Kidney (tissue), 14 donors: ENCODE measurements around the gene PRL. TPM values are rescaled to one million over a fixed set of nuclear protein-coding genes. Genes with fewer than 3 reads are reported as not detected.

Source experiments
- DNase-seq, 5 donors: peaks; one replicate each; pipeline ENCODE4 v3.0.0-alpha.2; 2013 to 2020
- FAIRE-seq: peaks from 2 replicates; lab custom pipeline; 2012; peaks lifted over from hg19 to GRCh38; lab: Jason Lieb, UNC
- H3K27ac ChIP-seq, 2 donors: one replicate each; pipeline ENCODE4 v1.7.0; 2013; ENCODE audit warnings: low read depth in 2 of 2, low read length in 2 of 2, inconsistent platforms in 1 of 2
- H3K27me3 ChIP-seq: one replicate; pipeline ENCODE4 v1.7.1; 2013; ENCODE audit warnings: low read length, inconsistent platforms; ENCODE audit not compliant: control insufficient read depth, insufficient read depth
- H3K36me3 ChIP-seq, 3 donors: one replicate each; pipeline versions ENCODE4 v1.7.0 to v1.7.1; 2013; ENCODE audit warnings: low read length in 3 of 3, control low read depth in 1 of 3, inconsistent platforms in 1 of 3; ENCODE audit not compliant: insufficient read depth in 3 of 3, control insufficient read depth in 2 of 3
- H3K4me1 ChIP-seq, 3 donors: one replicate each; pipeline versions ENCODE4 v1.7.0 to v1.7.1; 2013; ENCODE audit warnings: low read length in 3 of 3, inconsistent platforms in 1 of 3, low read depth in 1 of 3; ENCODE audit not compliant: control insufficient read depth in 2 of 3, insufficient read depth in 2 of 3
- H3K4me3 ChIP-seq, 3 donors: one replicate each; pipeline versions ENCODE4 v1.7.0 to v1.8.1; 2013; ENCODE audit warnings: low read length in 3 of 3, control low read depth in 1 of 3, inconsistent platforms in 1 of 3
- H3K9ac ChIP-seq, 3 donors: one replicate each; pipeline versions ENCODE4 v1.7.0 to v1.7.1; 2013; ENCODE audit warnings: low read length in 3 of 3, control low read depth in 1 of 3, inconsistent platforms in 1 of 3
- H3K9me3 ChIP-seq, 3 donors: one replicate each; pipeline versions ENCODE4 v1.7.0 to v1.7.1; 2013; ENCODE audit warnings: low read length in 3 of 3, control low read depth in 1 of 3, inconsistent platforms in 1 of 3; ENCODE audit not compliant: control insufficient read depth in 2 of 3, insufficient read depth in 1 of 3
- CTCF ChIP-seq: IDR thresholded peaks from 3 replicates; pipeline ENCODE4 v1.5.1; 2012; ENCODE audit warnings: mild to moderate bottlenecking, moderate library complexity, borderline replicate concordance; ENCODE audit not compliant: insufficient read depth; ENCODE audit errors: extremely low read depth
- intact Hi-C: fragments of 100-400 bp; cut with DNase I; formaldehyde crosslinking; loops from one replicate; pipeline ENCODE4 v1.11.1; 2022
- polyA plus RNA-seq: library from polyadenylated mRNA; stranded (reverse); fragments of 350-450 nt; fragmentation: Illumina TruSeq; extraction: RNeasy Lipid Tissue Mini Kit (QIAGEN cat#74804); gene quantifications from one replicate; pipeline ENCODE4 v1.2.3, GENCODE V29; 2014; ENCODE audit warnings: low read depth, low replicate concordance; ENCODE audit not compliant: insufficient read depth
- total RNA-seq: library from RNA; stranded (reverse); fragmentation: NEBNext Ultra II Directional; extraction: Animal tissue kit (Norgen Biotek cat#: 25700); gene quantifications from one replicate; pipeline ENCODE4 v1.2.1, GENCODE V29; 2021
- donor health status: control.
- donor health status: control.
- donor health status: control.
- donor health status: control.
- donor health status: control.
- donor health status: DM: yes; HTN: yes; CAD: no.
- donor health status: Normal renal cell carcinoma (clear cell type).

Gene PRL
- total and polyA plus RNA-seq, 2 donors from 2014 or later, result not detected

- DNase-seq, result no peak
- Histone ChIP-seq H3K27me3 (no peaks in the 10 kb centered on the region), H3K4me1 (no peaks in the 10 kb centered on the region), H3K9ac (no peak overlapping the region), H3K9me3 (peaks cover 0 to 6% (median 0%) of the 10 kb centered on the region in 3 donors), H3K4me3 (no peak overlapping the region), H3K27ac (no peak overlapping the region), H3K36me3 (no peaks in the 10 kb centered on the region)
- no peak for FAIRE-seq
- intact Hi-C loops, result no loop called here
- no peak for TF ChIP-seq CTCF
Measured at GRCh38 chr6:22308939-22309338, 12.1 kb upstream of the PRL start.

- Histone ChIP-seq H3K27me3 (no peaks in the 10 kb centered on the region), H3K4me3 (no peak overlapping the region), H3K27ac (no peak overlapping the region), H3K36me3 (no peaks in the 10 kb centered on the region), H3K9me3 (peaks cover 0 to 6% (median 0%) of the 10 kb centered on the region in 3 donors), H3K4me1 (no peaks in the 10 kb centered on the region), H3K9ac (no peak overlapping the region)
- intact Hi-C loops, result no loop called here
- FAIRE-seq, result no peak
- DNase-seq, result no peak
- TF ChIP-seq CTCF, result no peak
Measured at GRCh38 chr6:22306741-22307466, 10.1 kb upstream of the PRL start.

- Histone ChIP-seq H3K9ac (no peak overlapping the region), H3K4me3 (no peak overlapping the region), H3K27ac (no peak overlapping the region), H3K9me3 (no peaks in the 10 kb centered on the region), H3K4me1 (no peaks in the 10 kb centered on the region), H3K27me3 (no peaks in the 10 kb centered on the region), H3K36me3 (no peaks in the 10 kb centered on the region)
- DNase-seq (no peak), FAIRE-seq (no peak)
- TF ChIP-seq CTCF, result no peak
- intact Hi-C loops, result no loop called here
Measured at GRCh38 chr6:22302838-22303237, 6.0 kb upstream of the PRL start.
